LNCaP clone FGC (cell line): Measurements from ENCODE around the gene GOLGA3.
"Not testable (repeated sequence)": the region's sequence is repeated elsewhere in the genome, so short reads cannot be mapped to it uniquely, and the experiment has no call there.

Experiments
- DNase-seq: peaks from one replicate; pipeline ENCODE4 v3.0.0-alpha.2; 2011; ENCODE audit warnings: low read depth
- H3K4me3 ChIP-seq: 2 replicates; pipeline ENCODE4 v1.5.1; 2011; ENCODE audit warnings: mild to moderate bottlenecking, low read depth, low read length, control low read depth
- CTCF ChIP-seq: IDR thresholded peaks from 2 replicates; pipeline ENCODE4 v1.5.1; 2012; ENCODE audit warnings: mild to moderate bottlenecking; ENCODE audit not compliant: control insufficient read depth, insufficient read depth; ENCODE audit errors: extremely low read depth

GOLGA3 gene

GRCh38 chr12:132866251-132866828 is 37.7 kb upstream of the GOLGA3 start:
- no peak for DNase-seq
- no peak overlapping the region for H3K4me3 ChIP-seq
- no peak for TF ChIP-seq CTCF

- no peak overlapping the region for H3K4me3 ChIP-seq
- TF ChIP-seq CTCF: no peak
- no peak for DNase-seq
These were observed 32.9 kb upstream of the GOLGA3 start for GRCh38 chr12:132861558-132861957.

GRCh38 chr12:132858718-132859266 is 30.1 kb upstream of the GOLGA3 start:
- peak; percentile 8 for DNase-seq
- H3K4me3 ChIP-seq: no peak overlapping the region
- TF ChIP-seq CTCF: no peak

DNA sequence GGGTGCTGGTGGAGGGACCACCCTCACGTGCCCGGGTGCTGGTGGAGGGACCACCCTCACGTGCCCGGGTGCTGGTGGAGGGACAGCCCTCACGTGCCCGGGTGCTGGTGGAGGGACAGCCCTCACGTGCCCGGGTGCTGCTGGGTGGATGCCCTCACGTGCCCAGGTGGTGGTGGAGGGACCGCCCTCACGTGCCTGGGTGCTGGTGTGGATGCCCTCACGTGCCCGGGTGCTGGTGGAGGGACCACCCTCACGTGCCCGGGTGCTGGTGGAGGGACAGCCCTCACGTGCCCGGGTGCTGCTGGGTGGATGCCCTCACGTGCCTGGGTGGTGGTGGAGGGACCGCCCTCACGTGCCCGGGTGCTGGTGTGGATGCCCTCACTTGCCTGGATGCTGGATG is 28.4 kb upstream of the GOLGA3 start:
- not testable (repeated sequence) for H3K4me3 ChIP-seq, DNase-seq

GRCh38 chr12:132856581-132856980 is 27.9 kb upstream of the GOLGA3 start:
- no peak for TF ChIP-seq CTCF
- no peak overlapping the region for H3K4me3 ChIP-seq
- DNase-seq: no peak

GRCh38 chr12:132855211-132855610 is 26.5 kb upstream of the GOLGA3 start:
- not testable (repeated sequence) for H3K4me3 ChIP-seq

GRCh38 chr12:132853285-132854092 is 24.8 kb upstream of the GOLGA3 start:
- H3K4me3 ChIP-seq: no peak overlapping the region
- TF ChIP-seq CTCF: no peak
- DNase-seq: no peak

More at GRCh38 chr12:132855211-132855610, 26.5 kb upstream of the GOLGA3 start:
- not testable (repeated sequence) for DNase-seq

- no peak overlapping the region for H3K4me3 ChIP-seq
- no peak for DNase-seq
- no peak for TF ChIP-seq CTCF
These were observed 23.8 kb upstream of the GOLGA3 start for GRCh38 chr12:132852496-132852895.
